Fibroblast of mammary gland (primary cell): Measurements from ENCODE around the gene SMARCD1.
"Not testable (repeated sequence)": the region's sequence is repeated elsewhere in the genome, so short reads cannot be mapped to it uniquely, and the experiment has no call there.

Experiments
- DNase-seq: peaks from one replicate; pipeline ENCODE4 v3.0.0-alpha.2; 2010; ENCODE audit warnings: low read depth
- H3K4me3 ChIP-seq: 2 replicates; pipeline ENCODE4 v1.5.1; 2011; ENCODE audit warnings: low read depth, mild to moderate bottlenecking, low read length, moderate library complexity; ENCODE audit not compliant: control insufficient read depth
- CTCF ChIP-seq: conservative IDR thresholded peaks from 2 replicates; pipeline ENCODE4 v1.5.1; 2011; ENCODE audit warnings: low read depth, low read length, inconsistent platforms; ENCODE audit not compliant: control insufficient read depth, insufficient read depth

Gene SMARCD1

GRCh38 chr12:50129290-50129689, 44.1 kb downstream of the SMARCD1 start:
- TF ChIP-seq CTCF: no peak
- H3K4me3 ChIP-seq: no peak overlapping the region
- DNase-seq: no peak

GRCh38 chr12:50132505-50133135, 47.5 kb downstream of the SMARCD1 start:
- peak; percentile 62 for TF ChIP-seq CTCF
- H3K4me3 ChIP-seq: no peak overlapping the region
- peak; percentile 76 for DNase-seq

GRCh38 chr12:50142993-50143392, 57.9 kb downstream of the SMARCD1 start:
- no peak for DNase-seq
- no peak for TF ChIP-seq CTCF
- no peak overlapping the region for H3K4me3 ChIP-seq

- TF ChIP-seq CTCF: no peak
These were observed 60.3 kb downstream of the SMARCD1 start for GRCh38 chr12:50145439-50145838.

GRCh38 chr12:50147281-50147680, 62.1 kb downstream of the SMARCD1 start:
- TF ChIP-seq CTCF: no peak
- H3K4me3 ChIP-seq: no peak overlapping the region
- no peak for DNase-seq

More at GRCh38 chr12:50145439-50145838, 60.3 kb downstream of the SMARCD1 start:
- no peak for DNase-seq
- H3K4me3 ChIP-seq: no peak overlapping the region

GRCh38 chr12:50148011-50148410, 62.9 kb downstream of the SMARCD1 start:
- not testable (repeated sequence) for H3K4me3 ChIP-seq, DNase-seq

- no peak for TF ChIP-seq CTCF
These were observed 64.2 kb downstream of the SMARCD1 start for GRCh38 chr12:50149311-50149710.

More at GRCh38 chr12:50149311-50149710, 64.2 kb downstream of the SMARCD1 start:
- H3K4me3 ChIP-seq: no peak overlapping the region
- no peak for DNase-seq
